ENCODE measurements around the gene INAFM1. TPM values are rescaled to one million over a fixed set of nuclear protein-coding genes. Genes with fewer than 3 reads are reported as not detected.

INAFM1 gene
- 1 to 10 TPM; 3.9 to 7.7 (median 5.6) TPM for polyA plus RNA-seq (ENCODE audit: low read depth in 6 of 6)

DNA sequence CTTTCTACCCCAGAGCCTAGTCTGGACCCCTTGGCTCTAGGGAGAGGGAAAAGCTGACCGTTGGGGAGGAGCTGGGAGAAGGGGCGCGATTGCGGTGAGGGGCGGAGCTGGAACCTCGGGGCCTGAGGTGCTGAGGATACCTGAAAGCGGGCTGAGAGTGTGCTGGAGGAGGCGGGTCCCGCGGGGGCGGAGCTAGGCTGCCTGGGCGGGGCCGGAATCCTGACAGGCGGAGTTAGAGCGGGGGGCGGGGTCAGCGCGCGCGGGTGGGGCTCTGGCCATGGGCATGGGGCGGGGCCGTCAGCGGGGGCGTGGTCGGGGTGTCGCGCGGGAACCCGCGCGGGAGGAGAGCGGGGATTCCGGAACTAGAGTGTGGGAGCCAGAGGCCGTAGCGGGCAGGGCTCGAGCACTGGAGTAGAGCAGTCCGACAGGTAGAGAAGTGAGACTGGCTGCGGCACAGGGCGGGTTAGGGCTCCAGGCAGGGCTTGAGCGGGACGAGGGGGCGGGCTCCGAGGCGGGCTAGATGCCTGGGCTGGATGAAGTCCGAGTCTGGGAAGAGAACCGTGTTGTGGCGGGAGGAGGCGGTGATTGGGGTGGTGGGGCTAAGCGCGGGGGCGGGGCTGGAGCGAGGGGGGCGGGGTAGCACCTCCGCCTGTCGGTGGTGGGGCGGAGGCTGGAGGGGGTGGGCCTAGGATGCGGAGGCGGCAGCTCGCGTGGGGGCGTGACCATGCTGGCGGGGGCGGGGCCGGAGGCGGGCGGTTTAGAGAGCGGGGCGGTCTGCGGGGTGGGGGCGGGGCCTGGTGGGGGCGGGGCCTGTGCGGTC, at the start of gene INAFM1:
INAFM1 (plus strand) TSS at position 815 of the 820 bp plus-strand sequence. CDS start 35 bp downstream, outside the sequence.
- Mint-ChIP-seq H3K27me3 (no peaks in the 10 kb centered on the region), H3K4me3 (peak within 1 kb of the TSS; percentile 94 to 99 (median 97)), H3K36me3 (peaks cover 0 to 13% of the 10 kb centered on the region in 2 donors), H3K27ac (peak within 1 kb of the TSS; percentile 98 to 99 (median 99)), H3K9me3 (no peaks in the 10 kb centered on the region), H3K4me1 (peaks cover 33 to 39% (median 34%) of the 10 kb centered on the region in 3 donors)
- DNase-seq (peak; percentile 99), ATAC-seq (ENCODE audit: low read depth in 2 of 2) (peak; percentile 67)

DNA sequence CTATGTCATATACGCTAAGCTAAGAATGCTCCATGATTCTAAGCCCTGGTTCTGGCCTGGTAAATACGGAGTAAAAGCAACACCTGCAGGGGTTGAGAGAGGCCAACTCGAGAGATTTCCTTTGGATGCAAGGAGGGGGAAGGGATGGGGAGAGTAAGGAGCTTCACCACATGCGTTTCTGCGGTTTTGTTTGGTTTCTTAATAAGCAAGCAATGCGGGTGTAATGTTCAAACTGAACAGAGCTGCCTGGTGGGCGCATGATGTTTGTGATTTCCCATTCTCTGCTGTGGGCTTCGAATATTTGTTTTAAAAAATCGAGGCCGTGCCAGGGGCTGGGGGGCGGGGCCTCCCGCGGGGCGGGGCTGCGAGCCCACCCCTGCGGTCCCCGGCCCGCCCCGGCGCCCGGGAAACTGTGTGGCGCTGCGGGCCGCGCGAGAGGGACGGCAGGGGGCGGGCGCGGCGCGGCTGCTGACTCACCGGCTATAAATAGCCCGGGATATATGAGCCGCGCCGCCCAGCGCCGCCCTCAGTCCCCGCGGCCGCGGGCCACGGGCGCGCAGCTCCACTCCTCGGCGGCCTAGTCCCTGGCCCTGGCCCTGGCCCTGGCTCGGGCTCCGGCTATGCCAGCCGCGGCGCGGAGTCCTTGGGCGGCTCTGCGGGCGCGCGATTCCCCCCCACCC, 48.8 kb upstream of the INAFM1 start:
- H3K27me3 Mint-ChIP-seq, result peaks cover 0 to 6% (median 0%) of the 10 kb centered on the region in 3 donors
- H3K4me3 Mint-ChIP-seq, result peak overlapping the region; percentile 48 to 90 (median 79)
- DNase-seq, result peak; percentile 82
- ATAC-seq (ENCODE audit: low read depth in 2 of 2), result peak; percentile 58 to 68
- no peaks in the 10 kb centered on the region for H3K9me3 Mint-ChIP-seq
- peak overlapping the region in 5 of 6 donors; percentile 64 to 95 (median 87) for H3K27ac Mint-ChIP-seq
- H3K36me3 Mint-ChIP-seq, result no peaks in the 10 kb centered on the region
- peaks cover 12 to 18% (median 18%) of the 10 kb centered on the region in 3 donors for H3K4me1 Mint-ChIP-seq

GRCh38 chr19:47226426-47227351, 48.0 kb upstream of the INAFM1 start:
- no peaks in the 10 kb centered on the region for H3K9me3 Mint-ChIP-seq

GRCh38 chr19:47227352-47228167, 47.1 kb upstream of the INAFM1 start:
- Mint-ChIP-seq H3K27me3 (peaks cover 0 to 7% (median 2%) of the 10 kb centered on the region in 3 donors), H3K36me3 (no peaks in the 10 kb centered on the region), H3K4me1 (peaks cover 22 to 31% (median 26%) of the 10 kb centered on the region in 3 donors), H3K27ac (peak overlapping the region in 3 of 6 donors; percentile 81 to 94 (median 82)), H3K4me3 (peak overlapping the region in 7 of 8 donors; percentile 42 to 87 (median 75)), H3K9me3 (no peaks in the 10 kb centered on the region)
- ATAC-seq (ENCODE audit: low read depth in 2 of 2) (no peak), DNase-seq (peak; percentile 24)

More at GRCh38 chr19:47226426-47227351, 48.0 kb upstream of the INAFM1 start:
- Mint-ChIP-seq H3K4me1 (peaks cover 14 to 22% (median 22%) of the 10 kb centered on the region in 3 donors), H3K4me3 (peak overlapping the region in 7 of 8 donors; percentile 74 to 87 (median 80)), H3K36me3 (no peaks in the 10 kb centered on the region), H3K27ac (peak overlapping the region; percentile 33 to 95 (median 80)), H3K27me3 (peaks cover 0 to 6% (median 0%) of the 10 kb centered on the region in 3 donors)
- DNase-seq (peak; percentile 25), ATAC-seq (ENCODE audit: low read depth in 2 of 2) (peak; percentile 3 to 8)

DNA sequence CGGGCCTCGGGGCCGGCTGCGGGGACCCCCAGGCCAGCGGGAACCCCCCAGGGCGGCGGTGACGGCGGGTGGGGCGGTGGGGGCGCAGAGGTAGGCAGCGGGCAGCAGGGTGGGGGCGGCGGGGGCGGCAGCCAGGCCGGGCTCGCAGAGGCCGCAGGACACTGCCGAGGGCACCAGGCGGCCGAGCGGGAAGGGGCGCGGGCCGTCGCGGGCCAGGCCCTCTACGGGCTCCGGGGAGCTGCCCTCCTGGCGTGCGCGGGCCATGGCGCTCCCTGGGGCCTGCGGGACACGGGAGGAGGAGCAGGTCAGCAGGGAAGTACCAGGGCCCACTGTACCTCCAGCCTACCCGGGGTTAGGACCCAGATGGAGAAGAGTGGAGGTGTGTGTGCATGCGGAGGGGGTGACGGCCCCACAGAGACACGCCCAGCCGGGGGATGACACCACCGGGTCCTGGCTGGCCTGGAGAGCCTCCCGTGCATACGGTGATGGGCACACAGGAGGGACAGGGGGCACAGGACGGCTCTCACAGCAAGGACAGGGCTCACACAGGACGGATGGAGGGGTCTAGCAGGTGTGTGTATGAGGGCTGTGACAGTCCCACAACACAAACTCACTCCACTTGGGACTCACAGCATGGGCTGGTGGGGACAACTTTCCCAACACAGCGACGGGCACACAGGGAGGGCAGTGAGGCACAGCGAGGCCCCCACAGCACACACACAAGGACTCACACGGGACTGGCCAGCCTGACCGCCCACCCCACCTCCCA, 46.3 kb upstream of the INAFM1 start:
- no peaks in the 10 kb centered on the region for H3K9me3 Mint-ChIP-seq
- no peak overlapping the region for H3K4me3 Mint-ChIP-seq
- ATAC-seq (ENCODE audit: low read depth in 2 of 2), result no peak

GRCh38 chr19:47228937-47229675, 45.6 kb upstream of the INAFM1 start:
- Mint-ChIP-seq H3K27ac (no peak overlapping the region), H3K9me3 (no peaks in the 10 kb centered on the region), H3K4me1 (peaks cover 27 to 37% (median 30%) of the 10 kb centered on the region in 3 donors), H3K27me3 (peaks cover 0 to 11% (median 4%) of the 10 kb centered on the region in 3 donors), H3K36me3 (no peaks in the 10 kb centered on the region), H3K4me3 (no peak overlapping the region)
- no peak for ATAC-seq (ENCODE audit: low read depth in 2 of 2)
- DNase-seq, result no peak

More for the DNA sequence above, 46.3 kb upstream of the INAFM1 start:
- no peaks in the 10 kb centered on the region for H3K36me3 Mint-ChIP-seq
- H3K27ac Mint-ChIP-seq, result peak overlapping the region in 2 of 6 donors; percentile 56 to 94
- peaks cover 27 to 37% (median 30%) of the 10 kb centered on the region in 3 donors for H3K4me1 Mint-ChIP-seq
- peak; percentile 29 for DNase-seq
- H3K27me3 Mint-ChIP-seq, result peaks cover 0 to 11% (median 4%) of the 10 kb centered on the region in 3 donors

- no peak for DNase-seq
- no peak overlapping the region for H3K27ac Mint-ChIP-seq
Measured at GRCh38 chr19:47229676-47230053, 45.0 kb upstream of the INAFM1 start.

GRCh38 chr19:47230054-47230920, 44.4 kb upstream of the INAFM1 start:
- no peaks in the 10 kb centered on the region for H3K36me3 Mint-ChIP-seq
- H3K4me1 Mint-ChIP-seq, result peaks cover 26 to 35% (median 30%) of the 10 kb centered on the region in 3 donors
- peak overlapping the region in 2 of 8 donors; percentile 6 to 9 for H3K4me3 Mint-ChIP-seq
- no peak overlapping the region for H3K27ac Mint-ChIP-seq
- H3K27me3 Mint-ChIP-seq, result peaks cover 0 to 11% (median 4%) of the 10 kb centered on the region in 3 donors
- H3K9me3 Mint-ChIP-seq, result no peaks in the 10 kb centered on the region
- DNase-seq (peak; percentile 70), ATAC-seq (ENCODE audit: low read depth in 2 of 2) (peak; percentile 31 to 43)

More at GRCh38 chr19:47229676-47230053, 45.0 kb upstream of the INAFM1 start:
- H3K27me3 Mint-ChIP-seq, result peaks cover 0 to 11% (median 4%) of the 10 kb centered on the region in 3 donors
- H3K4me3 Mint-ChIP-seq, result no peak overlapping the region
- H3K4me1 Mint-ChIP-seq, result peaks cover 27 to 37% (median 30%) of the 10 kb centered on the region in 3 donors
- no peaks in the 10 kb centered on the region for H3K36me3 Mint-ChIP-seq
- no peak for ATAC-seq (ENCODE audit: low read depth in 2 of 2)
- H3K9me3 Mint-ChIP-seq, result no peaks in the 10 kb centered on the region

- ATAC-seq (ENCODE audit: low read depth in 2 of 2), result no peak
- peaks cover 21 to 30% (median 26%) of the 10 kb centered on the region in 3 donors for H3K4me1 Mint-ChIP-seq
- no peak for DNase-seq
- H3K36me3 Mint-ChIP-seq, result no peaks in the 10 kb centered on the region
- H3K27me3 Mint-ChIP-seq, result peaks cover 0 to 13% (median 4%) of the 10 kb centered on the region in 3 donors
- H3K27ac Mint-ChIP-seq, result peak within 1 kb of the TSS; percentile 40 to 94 (median 88)
- peak within 1 kb of the TSS; percentile 40 to 87 (median 78) for H3K4me3 Mint-ChIP-seq
- no peaks in the 10 kb centered on the region for H3K9me3 Mint-ChIP-seq
Measured at GRCh38 chr19:47230921-47231214, 43.8 kb upstream of the INAFM1 start, which contains the start of gene BBC3. Gene BBC3 (minus strand): TSS chr19:47231199. CDS start chr19:47228431, 2,768 bp downstream.
